OCI-LY1 (cell line): ENCODE measurements around the gene ERGIC1.

ENCODE experiments used
- EZH2 ChIP-seq: fragments of 200-600 bp; sonication (generic), shearing (Covaris generic); IDR thresholded peaks from 2 replicates; pipeline ENCODE4 v1.8.0; 2017; ENCODE audit warnings: borderline replicate concordance, mixed run types, mild to moderate bottlenecking, antibody characterized with exemption, low read length, moderate library complexity, mixed read lengths
- TF ChIP-seq, protein P1 (sequence below): fragments of 200-600 bp; sonication (generic), shearing (Covaris generic); IDR thresholded peaks from 2 replicates; pipeline ENCODE4 v1.5.1; 2017; ENCODE audit warnings: mild to moderate bottlenecking, antibody characterized with exemption, low read length, moderate library complexity, mixed read lengths

DNA sequence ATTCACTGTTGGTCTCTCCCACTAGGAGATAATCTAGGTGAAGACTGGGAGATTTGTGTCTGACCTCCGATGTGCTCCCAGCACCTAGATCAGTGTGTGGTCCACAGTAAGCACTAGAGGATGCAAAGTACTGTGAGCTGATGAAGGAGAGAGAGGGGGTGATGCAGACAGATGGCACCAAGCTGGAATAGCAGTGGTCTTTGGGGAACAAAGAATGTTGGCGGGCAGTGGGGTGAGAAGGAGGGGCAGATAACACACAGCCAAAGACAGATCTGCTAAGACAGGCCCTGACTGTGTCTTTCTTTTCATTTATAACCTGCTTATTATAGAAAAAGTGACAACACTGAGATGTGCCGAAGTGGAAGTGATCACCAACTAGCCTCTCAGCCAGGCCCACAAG, 37.5 kb downstream of the ERGIC1 start:
- TF ChIP-seq, protein P1, sequence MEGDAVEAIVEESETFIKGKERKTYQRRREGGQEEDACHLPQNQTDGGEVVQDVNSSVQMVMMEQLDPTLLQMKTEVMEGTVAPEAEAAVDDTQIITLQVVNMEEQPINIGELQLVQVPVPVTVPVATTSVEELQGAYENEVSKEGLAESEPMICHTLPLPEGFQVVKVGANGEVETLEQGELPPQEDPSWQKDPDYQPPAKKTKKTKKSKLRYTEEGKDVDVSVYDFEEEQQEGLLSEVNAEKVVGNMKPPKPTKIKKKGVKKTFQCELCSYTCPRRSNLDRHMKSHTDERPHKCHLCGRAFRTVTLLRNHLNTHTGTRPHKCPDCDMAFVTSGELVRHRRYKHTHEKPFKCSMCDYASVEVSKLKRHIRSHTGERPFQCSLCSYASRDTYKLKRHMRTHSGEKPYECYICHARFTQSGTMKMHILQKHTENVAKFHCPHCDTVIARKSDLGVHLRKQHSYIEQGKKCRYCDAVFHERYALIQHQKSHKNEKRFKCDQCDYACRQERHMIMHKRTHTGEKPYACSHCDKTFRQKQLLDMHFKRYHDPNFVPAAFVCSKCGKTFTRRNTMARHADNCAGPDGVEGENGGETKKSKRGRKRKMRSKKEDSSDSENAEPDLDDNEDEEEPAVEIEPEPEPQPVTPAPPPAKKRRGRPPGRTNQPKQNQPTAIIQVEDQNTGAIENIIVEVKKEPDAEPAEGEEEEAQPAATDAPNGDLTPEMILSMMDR: no peak
- TF ChIP-seq EZH2: no peak
